HFF-Myc (cell line): Measurements from ENCODE around the gene KCNQ1.
"Not testable (repeated sequence)": the region's sequence is repeated elsewhere in the genome, so short reads cannot be mapped to it uniquely, and the experiment has no call there.

Experiments
- DNase-seq: peaks from one replicate; pipeline ENCODE4 v3.0.0-alpha.2; 2011; ENCODE audit warnings: low read depth; ENCODE audit errors: extremely low read depth
- H3K4me3 ChIP-seq: replicated peaks from 2 replicates; pipeline ENCODE4 v1.5.1; 2011; ENCODE audit warnings: low read depth, mild to moderate bottlenecking, control low read depth, low read length
- TF ChIP-seq, protein P1 (sequence below): IDR thresholded peaks from 2 replicates; pipeline ENCODE4 v1.5.1; 2012; ENCODE audit warnings: mild to moderate bottlenecking, low read depth, low read length, control low read depth; ENCODE audit errors: missing control alignments

Gene KCNQ1

DNA sequence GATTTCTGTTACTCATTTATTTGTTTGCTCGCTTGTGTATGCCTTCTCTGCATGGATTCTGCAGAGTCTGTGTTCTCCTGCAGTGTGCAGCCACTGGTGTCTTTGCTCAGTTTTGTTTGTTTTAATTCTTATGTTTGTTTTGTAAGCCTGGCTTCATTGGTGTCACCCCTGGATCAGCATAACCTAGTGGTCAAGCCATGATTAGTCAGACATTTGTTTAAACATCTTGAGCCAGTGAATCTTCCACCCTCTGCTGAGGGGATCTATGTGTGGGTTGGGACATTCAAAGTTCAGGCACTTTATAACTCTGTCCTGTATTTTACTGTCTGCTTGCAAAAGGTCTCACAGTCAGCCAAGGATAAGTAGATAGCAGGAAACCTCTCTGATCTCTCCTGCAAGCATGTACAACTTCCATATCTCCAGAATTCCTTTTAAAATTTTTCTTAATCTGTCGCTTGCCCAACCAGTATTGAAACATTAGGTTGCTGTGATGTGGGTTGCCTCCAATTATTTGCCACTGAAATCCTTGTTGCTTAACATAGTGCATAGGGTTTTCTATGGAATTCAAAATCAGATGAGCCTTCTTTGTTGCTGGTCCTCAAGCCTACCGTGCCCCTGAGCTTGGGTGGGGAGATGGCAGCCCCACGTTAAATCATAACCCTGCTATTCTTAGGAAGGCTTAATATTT lies 168.2 kb downstream of the KCNQ1 start:
- TF ChIP-seq, protein P1, sequence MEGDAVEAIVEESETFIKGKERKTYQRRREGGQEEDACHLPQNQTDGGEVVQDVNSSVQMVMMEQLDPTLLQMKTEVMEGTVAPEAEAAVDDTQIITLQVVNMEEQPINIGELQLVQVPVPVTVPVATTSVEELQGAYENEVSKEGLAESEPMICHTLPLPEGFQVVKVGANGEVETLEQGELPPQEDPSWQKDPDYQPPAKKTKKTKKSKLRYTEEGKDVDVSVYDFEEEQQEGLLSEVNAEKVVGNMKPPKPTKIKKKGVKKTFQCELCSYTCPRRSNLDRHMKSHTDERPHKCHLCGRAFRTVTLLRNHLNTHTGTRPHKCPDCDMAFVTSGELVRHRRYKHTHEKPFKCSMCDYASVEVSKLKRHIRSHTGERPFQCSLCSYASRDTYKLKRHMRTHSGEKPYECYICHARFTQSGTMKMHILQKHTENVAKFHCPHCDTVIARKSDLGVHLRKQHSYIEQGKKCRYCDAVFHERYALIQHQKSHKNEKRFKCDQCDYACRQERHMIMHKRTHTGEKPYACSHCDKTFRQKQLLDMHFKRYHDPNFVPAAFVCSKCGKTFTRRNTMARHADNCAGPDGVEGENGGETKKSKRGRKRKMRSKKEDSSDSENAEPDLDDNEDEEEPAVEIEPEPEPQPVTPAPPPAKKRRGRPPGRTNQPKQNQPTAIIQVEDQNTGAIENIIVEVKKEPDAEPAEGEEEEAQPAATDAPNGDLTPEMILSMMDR, result no peak
- no peak overlapping the region for H3K4me3 ChIP-seq
- DNase-seq, result no peak

DNA sequence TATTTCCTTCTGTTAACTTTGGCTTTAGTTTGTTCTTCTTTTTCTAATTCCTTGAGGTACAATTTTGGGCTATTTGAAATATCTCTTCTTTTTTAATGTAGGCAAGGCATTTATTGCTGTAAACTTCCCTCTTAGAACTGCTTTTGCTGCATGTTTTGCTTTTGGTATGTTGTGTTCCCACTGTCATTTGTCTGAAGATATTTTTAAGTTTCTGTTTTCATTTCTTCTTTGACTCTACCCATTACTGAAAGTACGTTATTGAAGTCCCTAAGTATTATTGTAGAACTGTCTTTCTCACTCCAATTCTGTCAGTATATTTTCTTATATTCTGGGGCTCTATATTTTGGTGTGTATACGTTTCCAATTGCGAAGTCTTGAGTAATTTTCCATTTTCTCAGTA lies 177.1 kb downstream of the KCNQ1 start:
- TF ChIP-seq, protein P1, result no peak
- no peak overlapping the region for H3K4me3 ChIP-seq
- DNase-seq, result no peak

DNA sequence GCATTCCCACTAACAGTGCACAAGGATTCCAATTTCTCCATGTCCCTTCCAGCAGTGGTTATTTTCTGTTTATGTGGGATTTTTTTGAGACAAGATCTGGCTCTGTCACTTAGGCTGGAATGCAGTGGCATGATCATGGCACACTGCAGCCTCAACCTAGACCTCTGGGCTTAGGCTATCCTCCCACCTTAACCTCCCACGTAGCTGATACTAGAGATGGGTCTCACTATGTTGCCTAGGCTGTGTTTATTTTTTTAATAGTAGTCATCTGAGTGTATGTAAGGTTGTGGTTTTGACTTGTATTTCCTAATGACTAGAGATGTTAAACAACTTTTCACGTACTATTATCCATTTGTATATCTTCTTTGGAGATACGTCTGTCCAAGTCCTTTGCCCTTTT lies 180.4 kb downstream of the KCNQ1 start:
- no peak for DNase-seq
- H3K4me3 ChIP-seq, result no peak overlapping the region
- TF ChIP-seq, protein P1, result no peak

DNA sequence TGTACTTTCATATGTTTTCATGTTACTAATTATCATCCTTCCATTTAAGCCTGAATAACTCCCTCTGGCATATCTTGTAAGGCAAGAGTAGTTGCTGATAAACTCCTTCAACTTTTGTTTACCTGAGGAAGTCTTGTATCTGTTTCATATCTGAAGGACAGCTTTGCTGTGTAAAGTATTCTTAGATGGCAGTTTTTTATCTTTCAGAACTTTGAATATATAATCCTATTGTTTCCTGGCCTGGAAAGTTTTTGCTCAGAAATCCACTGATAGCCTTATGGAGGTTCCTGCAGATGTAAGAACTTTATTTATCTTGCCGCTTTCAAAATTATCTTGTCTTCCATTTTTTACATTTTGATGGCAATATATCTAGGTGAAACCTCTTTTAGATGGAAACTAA lies 185.9 kb downstream of the KCNQ1 start:
- DNase-seq, result no peak
- TF ChIP-seq, protein P1, result no peak
- H3K4me3 ChIP-seq, result no peak overlapping the region

DNA sequence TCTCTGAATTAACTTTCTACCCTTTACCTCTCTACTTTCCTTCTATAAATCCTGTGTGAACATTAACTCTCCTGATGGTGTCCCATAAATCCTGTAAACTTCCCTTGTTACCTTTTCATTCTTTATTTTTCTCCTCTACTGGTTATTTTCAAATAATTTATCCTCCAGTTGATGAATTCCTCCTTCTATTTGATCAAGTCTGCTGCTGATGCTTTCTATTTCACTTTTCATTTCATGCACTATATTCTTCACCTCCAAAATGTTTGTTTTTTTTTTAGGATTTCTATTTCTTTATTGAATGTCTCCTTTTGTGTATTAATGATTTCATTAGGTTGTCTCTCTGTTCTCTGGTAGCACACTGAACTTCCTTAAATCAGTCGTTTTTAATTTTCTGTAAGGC lies 186.4 kb downstream of the KCNQ1 start:
- H3K4me3 ChIP-seq, result no peak overlapping the region
- TF ChIP-seq, protein P1, result no peak
- no peak for DNase-seq

DNA sequence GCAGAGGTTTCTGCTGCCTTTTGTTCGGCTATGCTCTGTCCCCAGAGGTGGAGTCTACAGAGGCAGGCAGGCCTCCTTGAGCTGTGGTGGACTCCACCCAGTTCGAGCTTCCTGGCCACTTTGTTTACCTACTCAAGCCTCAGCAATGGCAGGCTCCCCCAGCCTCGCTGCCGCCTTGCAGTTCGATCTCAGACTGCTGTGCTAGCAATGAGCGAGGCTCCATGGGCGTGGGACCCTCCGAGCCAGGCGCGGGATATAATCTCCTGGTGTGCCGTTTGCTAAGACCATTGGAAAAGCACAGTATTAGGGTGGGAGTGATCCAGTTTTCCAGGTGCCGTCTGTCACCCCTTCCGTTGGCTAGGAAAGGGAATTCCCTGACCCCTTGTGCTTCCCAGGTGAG lies 195.0 kb downstream of the KCNQ1 start:
- H3K4me3 ChIP-seq, DNase-seq: not testable (repeated sequence)

DNA sequence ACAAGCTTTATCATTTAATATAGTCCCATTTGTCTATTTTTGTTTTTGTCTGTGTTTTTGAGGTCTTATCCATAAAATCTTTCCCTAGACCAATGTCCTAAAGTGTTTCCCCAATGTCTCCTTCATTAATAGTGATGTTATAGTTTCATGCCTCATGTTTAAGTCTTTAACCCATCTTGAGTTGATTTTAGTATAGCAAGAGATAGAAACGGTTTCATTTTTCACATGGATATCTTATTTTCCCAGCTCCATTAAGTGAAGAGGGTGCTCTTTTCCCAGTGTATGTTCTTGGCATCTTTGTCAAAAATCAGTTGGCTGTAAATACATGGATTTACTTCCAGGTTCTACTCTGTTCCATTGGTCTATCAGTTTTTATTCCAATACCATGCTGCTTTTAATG lies 196.8 kb downstream of the KCNQ1 start:
- DNase-seq, result no peak
- TF ChIP-seq, protein P1, result no peak
- H3K4me3 ChIP-seq, result no peak overlapping the region
